ENCODE data around the gene RNF152.
A peak's percentile ranks its signal among the peaks of the same experiment; 100 is the strongest.

Gene RNF152, protein sequence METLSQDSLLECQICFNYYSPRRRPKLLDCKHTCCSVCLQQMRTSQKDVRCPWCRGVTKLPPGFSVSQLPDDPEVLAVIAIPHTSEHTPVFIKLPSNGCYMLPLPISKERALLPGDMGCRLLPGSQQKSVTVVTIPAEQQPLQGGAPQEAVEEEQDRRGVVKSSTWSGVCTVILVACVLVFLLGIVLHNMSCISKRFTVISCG

DNA sequence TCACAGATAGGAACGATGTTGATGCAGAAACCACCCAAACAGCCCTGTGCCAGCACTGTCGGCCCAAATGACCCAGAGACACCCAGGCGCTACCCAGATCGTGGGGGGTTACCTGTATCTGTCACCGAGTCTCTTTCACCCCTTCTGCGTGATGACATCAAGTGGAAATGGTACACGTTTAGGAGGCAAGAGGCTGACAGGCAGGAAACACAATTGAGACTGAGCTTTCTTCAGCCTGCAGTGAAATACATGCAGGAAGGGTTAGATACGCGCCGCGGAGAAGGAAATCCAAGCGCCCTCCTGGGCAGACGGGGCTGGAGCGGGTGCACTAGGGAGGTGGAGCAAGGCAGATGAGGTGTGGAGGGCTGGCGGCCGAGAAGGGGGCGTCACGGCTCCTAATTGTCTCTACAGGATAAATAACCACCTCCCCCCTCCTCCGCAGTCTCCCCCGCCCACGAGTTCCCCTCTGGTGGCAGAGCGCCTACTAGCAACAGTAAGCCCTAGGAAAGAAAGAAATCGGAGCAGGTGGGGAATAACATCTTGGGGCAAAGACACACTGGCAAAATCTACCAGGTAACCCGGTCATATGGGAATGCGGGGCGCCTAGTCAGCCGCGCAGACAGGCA, at the start of gene RNF152:
Gene RNF152, minus strand, starts transcription at position 325 of the 626 bp plus-strand sequence. CDS start 76,544 bp downstream, outside the sequence.
- no peak for DNase-seq

DNA sequence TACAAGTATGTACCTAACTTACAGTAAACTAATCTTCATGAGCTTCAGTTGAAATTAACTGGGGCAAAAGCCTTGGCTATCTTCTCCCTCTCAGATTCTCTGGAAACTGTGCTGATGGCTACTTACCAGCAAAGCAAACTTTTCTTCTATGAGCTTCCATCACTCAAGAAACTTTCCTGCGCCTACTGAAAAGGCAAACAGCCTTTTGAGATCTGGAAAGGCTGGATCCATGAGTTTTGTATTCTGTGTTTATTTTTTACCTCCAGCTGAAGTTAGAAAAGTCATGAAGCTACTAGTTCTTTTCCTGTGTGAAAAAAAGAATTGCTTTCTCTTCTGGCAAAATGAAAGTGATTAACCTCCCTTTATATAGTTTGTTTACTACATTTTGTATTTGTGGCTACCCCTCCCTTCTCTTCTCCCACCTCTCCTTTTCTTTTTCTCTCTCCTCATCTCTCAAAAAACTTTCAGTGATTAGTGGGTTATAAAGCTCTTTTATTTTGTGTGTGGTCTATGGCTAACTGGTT, 49.2 kb upstream of the RNF152 start:
- no peak for DNase-seq

DNA sequence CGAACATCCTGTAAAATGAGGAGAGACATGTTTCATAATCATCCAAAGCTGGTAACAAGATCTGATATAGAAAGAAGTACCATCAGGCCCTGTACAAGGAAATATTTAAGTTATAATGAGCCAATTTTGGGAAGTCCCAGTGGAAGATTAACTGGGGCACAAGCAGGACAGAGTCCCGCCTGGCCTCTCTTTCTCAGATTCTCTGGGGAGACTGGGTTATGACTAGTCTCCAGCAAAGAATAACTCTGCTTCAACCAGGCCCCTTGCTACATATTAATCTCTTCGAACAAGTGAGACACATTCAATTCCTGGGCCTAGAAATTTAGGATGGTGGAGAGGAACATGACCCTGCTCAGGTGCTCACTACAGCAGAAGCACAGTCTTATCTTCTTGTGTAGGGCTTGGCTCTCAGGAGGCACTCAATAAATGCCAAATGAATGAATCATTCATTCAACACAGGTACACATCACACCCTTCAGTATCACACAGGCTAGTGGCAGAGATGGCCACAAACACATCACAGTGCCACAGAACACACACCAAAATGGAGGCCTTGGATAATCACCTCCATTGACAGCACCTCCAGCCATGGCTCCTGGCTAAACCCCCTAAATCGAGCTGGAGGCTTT, 46.4 kb upstream of the RNF152 start:
- no peak for DNase-seq

DNA sequence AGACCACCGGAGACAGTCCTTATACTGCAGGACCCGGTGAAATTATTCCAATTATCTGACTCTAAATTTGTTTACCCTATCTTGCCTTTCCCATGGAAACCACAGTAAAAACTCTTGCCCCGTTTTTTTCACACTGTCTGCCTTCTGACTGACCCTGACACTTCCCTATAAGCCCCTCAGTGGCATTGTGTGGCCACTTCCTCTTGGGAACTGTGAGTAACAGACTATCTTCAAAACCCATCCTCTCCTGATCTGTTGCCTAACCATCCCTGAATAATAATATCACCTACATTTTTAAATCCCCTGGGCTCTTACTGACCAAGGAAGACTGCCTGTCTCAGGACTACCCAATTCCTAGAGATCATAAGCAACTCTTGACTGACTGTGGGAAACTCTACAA, 42.6 kb upstream of the RNF152 start:
- no peak for DNase-seq

DNA sequence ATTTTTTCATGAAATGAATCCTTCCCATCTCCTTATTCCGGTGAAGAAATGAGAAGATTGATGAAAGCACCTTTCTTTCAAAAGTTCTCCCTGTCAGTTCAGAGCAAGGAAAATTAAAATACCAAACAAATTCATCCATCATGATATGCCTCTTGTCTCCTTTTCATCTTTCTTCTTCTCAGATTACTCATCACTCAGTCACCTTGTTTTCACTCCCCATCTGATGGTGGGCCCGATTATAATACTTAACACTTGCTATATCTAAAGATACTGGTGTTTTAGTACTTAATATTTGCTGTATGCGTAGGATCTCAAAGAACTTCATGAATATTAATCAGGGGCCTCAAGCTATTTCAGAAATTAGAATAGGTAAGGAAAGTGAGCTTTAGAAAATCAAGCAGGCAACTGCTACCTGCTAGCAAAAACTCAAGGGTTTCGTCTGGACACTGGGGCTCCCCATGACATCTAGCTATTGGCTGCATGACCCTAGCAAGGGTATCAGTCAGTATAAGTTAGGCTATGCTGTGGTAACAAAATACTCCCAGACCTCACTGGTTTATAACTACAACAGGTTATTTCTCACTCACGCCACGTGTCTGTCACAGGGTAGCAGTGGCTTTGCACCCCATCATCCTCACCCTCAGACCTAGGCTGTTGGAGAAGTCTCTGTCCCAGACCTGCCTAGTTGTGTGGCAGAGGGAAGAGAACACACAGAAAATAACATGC, 39.0 kb upstream of the RNF152 start:
- no peak for DNase-seq

DNA sequence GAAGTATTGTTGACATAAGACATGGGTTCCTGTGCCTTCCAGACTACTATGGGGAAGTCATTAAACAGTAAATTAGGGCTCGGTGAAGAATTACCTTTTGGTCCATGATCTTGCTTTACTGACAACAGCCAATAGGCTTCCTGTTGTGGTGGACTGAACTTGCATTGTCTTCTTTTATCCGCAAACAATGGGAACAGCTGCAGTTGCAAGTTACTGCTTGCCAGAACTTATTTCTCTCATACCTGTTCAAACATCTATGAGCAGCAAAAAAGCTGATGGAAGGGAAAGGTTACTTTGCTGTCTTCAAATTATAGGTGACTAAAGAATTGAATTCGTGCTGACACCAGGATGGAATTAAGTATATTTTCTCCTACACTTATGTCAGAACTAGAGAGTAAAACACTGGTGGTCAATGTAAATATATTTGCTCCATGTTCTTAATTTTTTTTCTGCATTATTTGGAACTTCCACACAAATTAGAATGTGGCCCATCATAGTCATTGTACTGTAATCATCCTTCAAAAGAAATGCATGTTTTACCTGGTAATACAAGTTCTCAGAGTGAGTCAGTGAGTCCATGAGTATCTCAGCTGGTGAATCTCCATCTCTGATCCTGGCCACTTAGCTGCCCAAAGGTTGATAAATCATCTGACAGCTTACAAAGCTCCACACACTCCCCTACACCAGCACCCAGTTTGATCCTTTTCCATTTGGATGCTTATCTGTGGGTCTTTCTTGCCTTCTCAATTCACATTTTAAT, 37.3 kb upstream of the RNF152 start:
- no peak for DNase-seq

DNA sequence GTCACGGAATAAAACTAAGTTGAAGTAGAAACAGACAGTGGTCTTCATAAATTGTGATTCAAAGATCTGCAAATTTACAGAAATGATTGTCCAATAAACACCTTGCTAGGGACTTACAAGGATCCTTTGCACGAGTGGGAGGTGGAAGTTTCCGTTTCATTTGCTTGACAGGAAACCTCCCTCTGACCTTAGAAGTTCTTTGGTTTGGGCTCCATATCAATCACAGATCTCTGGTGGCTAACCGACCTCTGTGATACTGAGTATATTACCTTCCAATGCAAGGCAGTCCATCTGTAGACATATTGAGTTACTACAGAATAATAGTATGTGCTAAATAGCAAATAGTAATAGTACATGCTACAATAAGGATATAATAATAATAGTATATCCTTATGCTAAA, 33.7 kb upstream of the RNF152 start:
- DNase-seq = no peak

DNA sequence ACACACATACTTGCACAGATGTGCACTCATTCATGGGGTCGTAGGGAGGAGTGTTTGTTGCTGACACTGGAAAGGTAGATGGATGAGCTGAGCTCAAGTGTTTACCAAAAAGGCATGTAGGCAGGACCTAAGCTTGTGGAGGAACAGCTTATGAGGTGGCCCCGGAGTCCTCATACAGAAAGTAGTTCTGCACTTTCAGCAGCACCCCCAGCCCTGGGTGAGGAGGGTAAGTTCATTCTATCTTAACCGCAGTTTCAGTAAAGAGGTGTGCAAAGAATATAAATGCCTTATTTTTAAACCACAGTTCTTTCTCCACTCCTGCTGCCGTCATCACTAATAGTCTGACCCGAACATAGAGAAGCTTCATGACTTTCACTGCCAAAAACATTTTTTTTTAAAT, 31.7 kb upstream of the RNF152 start:
- no peak for DNase-seq

DNA sequence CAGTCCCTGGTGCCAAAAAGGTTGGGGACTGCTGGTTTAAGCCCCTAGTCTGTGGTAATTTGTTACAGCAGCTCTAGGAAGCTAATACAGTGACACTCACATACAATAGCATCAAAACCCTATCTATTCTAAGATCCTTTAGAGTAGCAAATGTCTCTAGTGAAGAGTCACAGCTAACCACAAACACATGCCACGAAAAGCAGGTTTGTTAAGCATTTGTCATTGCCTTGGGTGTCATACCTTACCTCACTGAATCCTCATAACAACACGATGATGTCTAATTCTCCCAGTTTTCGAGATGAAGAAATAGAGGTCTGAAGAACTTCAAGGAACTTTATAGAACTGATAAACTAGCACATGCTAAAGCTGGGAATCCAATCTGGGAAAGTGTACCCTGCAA, 29.6 kb upstream of the RNF152 start:
- no peak for DNase-seq

DNA sequence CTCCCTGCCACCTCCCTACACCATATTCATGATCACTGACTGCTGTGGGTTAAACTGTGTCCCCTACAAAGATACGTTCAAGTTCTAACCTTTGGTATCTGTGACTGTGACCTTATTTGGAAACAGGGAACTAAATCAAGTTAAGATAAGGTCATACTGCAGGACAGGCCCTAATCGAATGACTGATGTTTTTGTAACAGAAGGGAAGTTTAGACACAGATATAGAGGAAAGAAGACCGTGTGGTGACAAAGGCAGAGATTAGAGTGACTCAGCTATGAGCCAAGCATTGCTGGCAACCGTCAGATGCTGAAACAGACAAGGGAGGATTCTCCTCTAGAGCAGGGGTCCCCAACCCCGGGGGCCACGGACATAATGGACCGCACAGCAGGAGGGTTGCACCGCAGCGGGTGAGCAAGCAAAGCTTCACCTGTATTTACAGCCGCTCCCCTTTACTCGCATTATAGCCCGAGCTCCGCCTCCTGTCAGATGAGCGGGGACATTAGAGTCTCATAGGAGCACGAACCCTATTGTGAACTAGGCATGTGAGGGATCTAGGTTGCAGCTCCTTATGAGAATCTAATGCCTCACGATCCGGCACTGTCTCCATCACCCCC, 28.9 kb upstream of the RNF152 start:
- no peak for DNase-seq

DNA sequence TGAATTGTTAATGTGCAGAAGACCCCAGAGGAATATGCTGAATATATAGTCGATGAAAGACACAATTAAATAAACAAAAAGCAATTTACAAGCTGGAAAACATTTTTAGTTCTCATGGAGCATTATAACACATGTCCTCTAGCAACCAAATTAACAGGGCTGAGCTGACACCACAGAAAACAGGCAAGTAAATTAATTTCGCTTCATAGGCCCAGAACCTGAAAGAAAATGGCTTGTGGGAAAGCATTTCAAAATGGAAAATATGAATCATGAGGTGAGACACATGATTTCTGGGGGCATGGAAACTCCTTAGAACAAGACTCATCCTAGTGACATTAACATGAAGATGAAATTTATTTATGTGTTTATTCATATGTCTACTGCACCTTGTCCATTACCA, 25.0 kb upstream of the RNF152 start:
- no peak for DNase-seq

DNA sequence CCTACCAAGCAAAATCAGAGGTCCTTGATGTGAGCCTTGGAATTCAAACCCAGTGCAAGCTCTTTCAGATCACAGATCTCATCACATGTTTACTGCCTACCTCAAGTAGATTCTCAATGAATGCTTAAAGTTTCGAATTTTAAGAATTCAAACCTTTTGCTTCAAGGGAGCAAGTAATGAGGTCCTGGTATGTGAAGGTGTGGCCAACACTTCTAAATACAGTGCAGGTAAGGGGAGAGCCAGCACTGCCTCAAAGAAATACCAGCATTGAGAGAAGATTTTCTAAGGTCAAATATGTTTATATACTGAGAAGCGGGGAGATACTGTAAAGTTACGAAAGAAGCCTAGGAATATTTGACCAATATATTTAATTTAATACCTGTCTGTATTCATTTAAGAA, 19.7 kb upstream of the RNF152 start:
- no peak for DNase-seq

DNA sequence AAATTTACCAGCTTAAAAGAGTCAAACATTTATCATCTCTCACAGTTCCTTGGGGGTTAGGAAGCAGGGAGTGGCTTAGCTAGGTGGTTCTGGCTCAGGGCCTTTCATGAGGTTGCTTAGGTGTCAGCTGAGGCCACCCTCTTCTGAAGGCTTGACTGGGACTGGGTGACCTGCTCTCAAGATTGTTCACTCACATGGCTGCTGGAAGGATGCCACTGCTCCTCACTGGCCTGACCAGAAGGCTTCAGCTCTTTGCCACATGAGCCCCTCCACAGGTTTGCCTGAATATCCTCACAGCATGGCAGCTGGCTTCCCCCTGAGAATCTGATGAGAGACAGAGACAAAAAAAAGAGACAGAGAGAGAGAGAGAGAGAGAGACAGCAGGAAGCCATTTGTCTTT, 17.3 kb upstream of the RNF152 start:
- DNase-seq = no peak

DNA sequence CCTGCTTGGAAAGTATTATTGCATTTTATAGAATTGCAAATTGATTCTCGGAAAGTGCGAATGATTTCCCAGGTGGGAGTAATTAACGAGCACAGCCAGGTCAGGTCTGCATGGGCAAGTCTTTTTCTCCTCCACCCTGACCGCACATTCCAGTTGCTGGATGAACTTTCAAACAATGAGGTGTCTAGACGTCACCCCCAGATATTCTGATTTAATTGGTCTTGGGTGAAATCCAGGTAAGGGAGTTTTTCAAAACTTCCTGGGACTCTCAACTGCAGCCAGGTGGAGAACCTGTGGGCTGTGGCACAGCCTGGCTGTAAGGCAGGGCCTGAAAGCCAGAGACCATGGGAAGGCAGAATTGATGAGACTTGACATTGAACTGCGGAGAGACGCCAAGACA, 15.9 kb upstream of the RNF152 start:
- no peak for DNase-seq

DNA sequence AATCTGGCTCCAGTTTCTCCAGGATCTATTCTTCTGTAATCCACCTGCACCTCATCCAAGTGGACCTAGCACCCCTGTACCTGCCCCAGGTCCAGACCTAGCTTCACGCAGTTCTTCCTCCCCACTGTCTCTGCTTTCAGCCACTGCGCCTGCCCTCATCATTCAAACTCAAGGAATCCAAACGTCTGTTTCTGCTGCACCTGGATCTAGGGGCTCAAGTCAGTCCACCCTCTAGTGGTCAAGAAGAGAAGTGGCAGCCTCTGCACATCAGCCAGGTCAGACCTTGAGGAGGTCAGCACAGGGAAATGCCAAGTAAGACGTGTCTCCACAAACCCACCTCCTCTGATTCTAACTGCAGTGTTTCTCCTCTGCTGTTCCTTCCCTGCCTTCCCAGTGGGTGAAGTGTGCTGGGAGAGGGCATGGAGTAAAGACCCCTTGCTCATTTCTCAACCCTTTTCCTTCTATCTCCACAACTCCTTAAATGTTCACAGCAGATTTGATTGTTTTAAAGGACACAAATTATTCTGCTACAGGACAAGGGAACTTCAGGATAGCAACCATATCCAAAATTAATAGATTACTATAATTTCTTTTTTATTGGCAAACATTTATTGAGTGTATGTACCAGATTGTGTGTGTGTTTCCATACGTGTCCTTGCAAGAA, 8.6 kb upstream of the RNF152 start:
- peak; percentile 8 for DNase-seq

DNA sequence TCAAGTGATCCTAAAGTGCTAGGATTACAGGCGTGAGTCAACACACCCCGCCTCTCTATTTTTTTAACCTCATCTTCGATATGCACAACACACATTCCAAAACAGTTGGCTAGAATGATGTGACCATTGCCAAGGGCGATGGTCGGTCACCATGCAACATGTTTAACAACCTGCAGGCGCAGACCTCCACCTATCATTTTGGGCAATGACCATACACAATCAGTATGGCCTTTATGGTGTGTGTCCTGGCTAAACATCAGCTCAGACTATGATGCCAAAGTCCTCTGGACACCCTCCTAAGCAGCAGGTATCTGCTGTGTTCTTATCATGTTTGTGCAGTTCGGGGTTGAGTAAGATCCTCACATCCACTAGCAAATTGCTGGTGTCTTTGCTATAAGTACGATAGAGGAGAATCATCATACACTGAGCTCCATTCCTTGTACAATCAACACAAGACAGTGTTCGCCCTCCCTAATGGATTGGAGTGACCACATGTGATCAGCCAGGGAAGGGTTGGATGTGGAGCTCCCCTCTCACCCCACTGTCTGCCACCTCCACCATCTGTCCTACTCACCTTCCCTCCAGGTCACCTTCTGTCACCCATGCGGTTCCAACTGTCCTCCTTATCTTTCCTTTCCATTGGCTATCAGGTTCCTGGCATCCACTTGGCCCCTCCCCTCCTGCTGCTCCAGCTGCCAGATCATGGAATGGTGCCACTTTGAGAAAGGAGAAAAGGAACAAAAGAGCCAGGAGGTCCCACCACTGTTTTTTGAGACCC, 7.9 kb upstream of the RNF152 start:
- DNase-seq = no peak

DNA sequence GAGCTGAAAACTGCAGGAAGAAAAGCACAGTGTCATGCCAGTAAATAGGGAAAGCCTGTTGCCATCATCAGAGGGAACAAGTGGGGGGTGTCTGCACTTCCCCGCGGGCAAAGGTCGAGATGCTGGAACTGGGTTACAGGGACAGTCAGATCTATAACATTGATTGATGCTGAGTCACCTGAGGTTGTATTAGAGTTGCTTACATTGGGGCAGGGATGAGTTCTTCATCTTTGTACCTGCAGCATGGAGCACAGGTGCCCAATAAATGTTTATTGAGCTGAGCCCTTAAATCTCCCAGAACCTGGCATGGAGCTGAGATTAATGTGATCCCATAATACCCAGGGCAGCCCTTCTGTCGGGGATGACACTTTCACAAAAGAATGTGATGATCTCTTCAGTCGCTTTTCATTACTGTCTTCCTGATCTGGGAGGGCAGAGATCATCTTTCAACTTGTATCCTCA, 5.9 kb upstream of the RNF152 start:
- DNase-seq = no peak

DNA sequence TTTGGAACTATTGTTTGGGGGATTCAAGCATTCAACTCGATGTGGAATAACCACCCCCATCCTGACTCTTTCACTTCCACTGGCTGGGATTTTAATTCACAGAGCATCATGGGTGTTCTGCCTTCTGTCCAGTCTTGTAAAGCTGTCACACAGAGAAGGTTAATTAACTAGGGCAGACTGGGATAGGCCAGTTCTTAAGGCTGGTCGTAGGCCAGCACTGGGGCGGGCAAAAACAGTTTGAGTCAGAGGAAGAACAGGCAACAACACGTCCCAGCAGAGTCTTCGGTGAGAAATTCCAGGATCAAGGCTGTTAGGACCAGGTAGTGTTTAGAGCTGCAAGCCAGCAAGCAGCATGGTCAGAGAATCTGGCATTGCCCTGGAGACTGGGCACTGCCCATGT, 4.0 kb upstream of the RNF152 start:
- no peak for DNase-seq

DNA sequence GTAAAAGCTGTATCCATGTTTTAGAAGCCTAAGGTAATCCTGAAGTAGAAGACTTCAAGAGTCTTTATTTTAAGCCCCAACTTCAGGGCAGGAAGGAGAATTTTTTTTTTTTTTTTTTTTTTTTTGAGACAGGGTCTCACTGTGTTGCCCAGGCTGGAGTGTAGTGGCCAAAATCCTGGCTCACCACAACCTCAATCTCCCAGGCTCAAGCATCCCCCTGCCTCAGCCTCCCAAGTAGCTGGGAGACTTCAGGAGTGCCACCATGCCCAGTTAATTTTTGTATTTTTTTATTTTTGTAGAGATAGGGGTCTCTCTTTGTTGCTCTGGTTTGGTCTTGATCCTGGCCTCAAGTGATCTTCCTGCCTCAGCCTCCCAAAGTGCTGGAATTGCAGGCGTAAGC, 3.3 kb upstream of the RNF152 start:
- no peak for DNase-seq

DNA sequence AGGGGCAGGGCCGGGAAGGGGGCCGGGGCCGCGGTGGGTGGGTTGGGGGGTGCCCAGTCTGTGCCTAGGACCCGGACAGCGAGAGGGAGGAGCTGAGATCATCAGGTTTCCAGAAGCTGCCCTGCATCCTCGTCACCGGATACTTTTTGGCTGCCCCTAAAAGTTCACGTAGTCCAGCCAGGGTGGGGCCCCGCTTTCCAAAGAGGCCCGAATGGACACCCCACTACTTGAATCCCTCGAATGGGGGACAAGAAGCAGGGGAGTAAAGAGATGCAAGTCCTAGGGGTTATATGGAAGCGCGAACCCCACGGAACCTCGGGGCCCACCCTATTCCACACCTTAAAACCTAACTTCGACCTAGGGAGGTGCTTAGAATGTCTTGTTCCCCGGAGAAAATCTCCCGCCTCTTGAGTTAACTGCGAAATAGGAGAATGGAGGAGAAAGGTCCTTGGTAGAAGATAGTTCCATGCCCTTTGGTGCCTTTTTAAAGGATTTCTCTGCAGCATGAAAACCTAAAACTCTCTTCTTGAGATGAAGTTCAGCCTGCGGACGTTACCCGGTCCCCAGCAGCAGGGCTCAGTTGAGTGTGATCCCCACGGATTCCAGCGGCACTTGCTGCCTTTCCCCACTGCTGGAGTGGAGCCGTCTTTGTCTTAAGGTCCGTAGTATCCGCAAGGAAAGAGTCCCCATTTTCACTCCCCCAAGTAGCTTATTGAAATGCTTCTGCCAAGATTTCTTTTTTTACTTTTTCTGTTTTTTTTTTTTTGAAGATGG, 2.1 kb upstream of the RNF152 start:
- DNase-seq = no peak

Data from GF-D8 (cell line).